C4-2B (cell line): ENCODE results near the gene CCL15.

ENCODE experiments used
- H3K27ac ChIP-seq: fragments of 450-650 bp; 2 replicates; pipeline ENCODE4 v1.5.1; 2017
- ZFX ChIP-seq: fragments of 450-650 bp; IDR thresholded peaks from 2 replicates; pipeline ENCODE4 v1.6.1; 2017
- TF ChIP-seq, protein P1 (sequence below): fragments of 450-650 bp; conservative IDR thresholded peaks from 2 replicates; pipeline ENCODE4 v1.5.1; 2017; ENCODE audit warnings: mild to moderate bottlenecking

CCL15 gene

DNA sequence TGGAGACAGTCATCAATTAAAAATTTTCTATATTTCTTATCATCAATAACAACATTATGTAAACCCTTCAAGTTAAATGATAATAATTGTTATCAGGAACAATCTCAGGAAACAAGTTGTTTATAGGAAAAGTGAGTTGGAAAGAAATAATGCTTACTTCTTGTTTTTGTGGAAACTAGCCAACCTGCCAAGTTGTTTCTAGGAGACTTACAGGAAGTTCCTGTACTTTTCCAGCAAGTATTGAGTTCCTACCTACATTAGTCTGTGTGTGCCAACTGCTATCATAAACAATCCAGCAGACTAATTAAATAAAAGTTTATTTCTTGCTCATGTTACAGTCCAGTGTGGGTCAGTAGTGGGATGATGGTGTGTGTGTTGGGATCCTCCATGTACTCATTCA, 13.2 kb downstream of the CCL15 start:
- TF ChIP-seq ZFX = no peak
- TF ChIP-seq, protein P1, sequence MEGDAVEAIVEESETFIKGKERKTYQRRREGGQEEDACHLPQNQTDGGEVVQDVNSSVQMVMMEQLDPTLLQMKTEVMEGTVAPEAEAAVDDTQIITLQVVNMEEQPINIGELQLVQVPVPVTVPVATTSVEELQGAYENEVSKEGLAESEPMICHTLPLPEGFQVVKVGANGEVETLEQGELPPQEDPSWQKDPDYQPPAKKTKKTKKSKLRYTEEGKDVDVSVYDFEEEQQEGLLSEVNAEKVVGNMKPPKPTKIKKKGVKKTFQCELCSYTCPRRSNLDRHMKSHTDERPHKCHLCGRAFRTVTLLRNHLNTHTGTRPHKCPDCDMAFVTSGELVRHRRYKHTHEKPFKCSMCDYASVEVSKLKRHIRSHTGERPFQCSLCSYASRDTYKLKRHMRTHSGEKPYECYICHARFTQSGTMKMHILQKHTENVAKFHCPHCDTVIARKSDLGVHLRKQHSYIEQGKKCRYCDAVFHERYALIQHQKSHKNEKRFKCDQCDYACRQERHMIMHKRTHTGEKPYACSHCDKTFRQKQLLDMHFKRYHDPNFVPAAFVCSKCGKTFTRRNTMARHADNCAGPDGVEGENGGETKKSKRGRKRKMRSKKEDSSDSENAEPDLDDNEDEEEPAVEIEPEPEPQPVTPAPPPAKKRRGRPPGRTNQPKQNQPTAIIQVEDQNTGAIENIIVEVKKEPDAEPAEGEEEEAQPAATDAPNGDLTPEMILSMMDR = no peak

DNA sequence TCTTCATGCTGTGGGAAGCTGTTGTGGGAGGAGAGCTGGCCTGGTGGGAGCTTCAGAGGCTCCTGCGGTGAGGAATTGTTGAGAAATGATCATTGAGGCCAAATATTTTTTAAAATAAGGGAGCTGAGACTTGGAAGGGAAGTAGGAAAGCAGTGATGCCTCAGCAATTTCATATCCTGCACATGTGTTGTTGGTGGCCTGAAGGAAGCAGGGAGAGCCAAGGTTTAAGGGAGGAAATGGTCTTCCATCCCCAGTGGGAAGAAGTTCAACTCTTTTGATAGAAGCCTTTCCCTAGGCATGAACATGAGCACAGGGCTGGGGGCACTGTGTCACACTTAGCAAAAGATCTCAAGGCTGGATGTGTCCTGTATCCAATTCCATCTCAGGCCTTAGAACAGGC, 14.7 kb downstream of the CCL15 start, which contains the start of gene CCL14:
Gene CCL14 (minus strand): TSS at position 87 of the 400 bp plus-strand sequence. CDS start 80 bp downstream, at position 7.
- H3K27ac ChIP-seq = no peak within 1 kb of the TSS
- no peak for TF ChIP-seq ZFX
- TF ChIP-seq, protein P1 = no peak

More for the DNA sequence above, 13.2 kb downstream of the CCL15 start:
- H3K27ac ChIP-seq = no peak overlapping the region

DNA sequence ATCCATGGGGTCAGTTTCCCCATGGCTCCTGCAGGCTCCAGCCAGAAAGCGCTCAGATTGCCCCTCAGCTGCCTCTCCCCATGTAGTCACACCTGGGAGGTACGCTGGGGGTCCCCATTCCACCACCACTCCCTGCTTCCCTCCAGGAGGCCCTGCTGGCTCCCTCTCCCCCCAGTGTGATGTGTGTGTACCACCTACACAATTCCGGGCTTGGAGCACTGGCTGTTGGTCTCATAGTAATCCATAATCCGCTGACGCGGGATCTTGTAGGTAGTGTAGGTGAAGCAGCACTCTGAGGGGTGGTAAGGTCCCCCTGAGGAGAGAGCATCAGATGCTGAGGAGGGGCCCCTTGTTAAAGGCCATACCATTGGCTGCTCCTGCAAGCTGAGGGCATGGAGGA, 17.2 kb downstream of the CCL15 start:
- H3K27ac ChIP-seq = no peak overlapping the region
- TF ChIP-seq, protein P1 = no peak
- no peak for TF ChIP-seq ZFX

DNA sequence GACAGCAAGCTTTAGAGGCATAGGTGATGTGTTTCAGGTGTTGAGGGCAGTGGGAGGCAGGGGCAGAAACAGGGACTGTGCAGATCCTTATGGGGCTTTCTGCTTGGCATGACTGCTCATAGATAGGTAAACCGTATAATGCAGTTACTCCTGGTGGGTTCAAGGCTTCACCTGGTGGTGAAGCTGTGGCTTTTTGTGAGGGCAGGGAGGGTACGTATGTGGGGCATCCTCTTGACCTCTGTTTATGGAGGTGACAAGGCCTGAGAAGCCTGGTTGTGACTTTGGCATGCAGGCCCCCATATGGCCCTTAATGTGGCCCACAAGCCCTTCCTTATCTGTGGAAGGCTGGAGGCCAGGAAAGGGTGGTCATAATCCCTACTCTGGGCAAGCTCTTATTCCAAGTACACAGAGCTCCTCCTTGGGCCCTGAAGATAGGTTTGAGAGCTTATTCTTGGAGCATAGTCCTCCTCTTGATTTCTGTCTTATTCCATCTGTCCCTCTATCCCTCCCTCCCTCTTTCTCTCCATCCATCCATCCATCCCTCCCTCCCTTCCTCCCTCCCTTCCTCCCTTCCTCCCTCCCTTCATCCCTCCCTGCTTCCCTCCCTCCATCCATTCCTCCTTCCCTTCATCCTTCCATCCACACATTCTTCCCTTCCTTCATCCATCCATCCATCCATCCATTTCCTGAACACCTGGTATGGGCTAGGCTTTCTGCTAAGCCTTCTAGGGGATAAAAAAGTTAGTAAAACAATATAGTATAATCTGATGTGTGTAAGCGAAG, 18.8 kb downstream of the CCL15 start:
- TF ChIP-seq ZFX = no peak
- TF ChIP-seq, protein P1 = no peak; the same call in 1 of the 2 replicates
- H3K27ac ChIP-seq = no peak overlapping the region

DNA sequence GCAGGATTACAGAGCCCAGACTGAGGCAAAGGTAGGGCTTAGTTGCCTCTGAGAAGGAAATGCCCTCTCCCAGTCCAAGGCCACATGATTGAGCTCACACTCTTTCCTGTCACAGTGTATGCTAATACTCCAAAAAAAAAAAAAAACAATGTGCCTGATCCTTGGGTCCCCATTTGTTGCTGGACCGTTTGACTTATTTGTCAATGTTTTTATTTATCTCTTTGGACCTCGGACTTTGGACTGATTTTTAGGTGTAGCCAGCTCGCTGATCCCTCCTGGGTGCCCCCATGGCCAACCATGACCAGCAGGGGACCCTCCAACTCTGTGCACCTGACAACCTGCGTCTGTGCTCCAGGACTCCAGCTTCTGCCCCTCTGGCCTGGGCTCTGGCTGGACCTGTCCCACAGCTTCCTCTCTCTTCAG, 19.4 kb downstream of the CCL15 start:
- no peak for TF ChIP-seq ZFX
- TF ChIP-seq, protein P1 = peak; percentile 23
- no peak overlapping the region for H3K27ac ChIP-seq

DNA sequence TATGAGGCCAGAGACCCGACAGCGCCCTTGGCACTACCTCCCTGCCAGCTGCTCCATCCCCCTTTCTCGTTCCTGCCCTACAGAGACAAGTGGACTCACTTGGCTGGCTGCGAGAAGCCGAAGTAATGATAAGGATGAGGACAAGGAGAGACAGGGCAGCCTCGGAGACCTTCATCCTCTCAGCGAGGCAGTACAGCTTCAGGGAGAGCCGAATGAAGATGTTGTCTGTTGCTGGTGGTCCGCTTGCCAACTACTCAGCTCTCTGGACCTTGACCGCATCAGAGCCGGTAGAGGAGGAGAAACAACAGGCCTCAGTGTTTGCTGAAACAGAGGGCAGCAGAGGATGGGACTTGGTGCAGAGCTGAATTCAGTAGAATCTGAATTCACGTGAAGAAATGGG, 20.1 kb downstream of the CCL15 start, which contains the start of gene CCL16:
Gene CCL16 (minus strand): TSS at position 252 of the 400 bp plus-strand sequence. CDS start 77 bp downstream, at position 175.
- no peak within 1 kb of the TSS for H3K27ac ChIP-seq
- no peak for TF ChIP-seq ZFX
- TF ChIP-seq, protein P1 = no peak

DNA sequence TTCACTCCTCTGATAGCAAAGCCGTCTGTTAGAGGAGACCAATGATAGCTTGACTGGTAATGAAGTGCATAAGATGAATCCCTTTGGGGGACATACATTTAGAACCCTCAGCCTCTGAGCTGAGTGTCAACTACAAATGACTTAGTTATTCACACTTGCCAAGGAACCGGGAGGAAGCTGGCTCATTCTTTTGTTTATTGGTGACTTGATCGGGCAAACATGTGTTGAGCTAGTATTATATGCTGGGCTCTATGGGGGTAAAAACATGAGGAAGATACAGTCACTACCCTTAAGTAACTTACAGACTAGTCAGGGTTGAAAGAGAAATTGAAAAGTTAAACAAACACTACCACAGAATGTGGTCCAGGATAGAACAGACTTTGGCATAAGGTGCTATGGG, 23.0 kb downstream of the CCL15 start:
- no peak for TF ChIP-seq ZFX
- TF ChIP-seq, protein P1 = no peak
- no peak overlapping the region for H3K27ac ChIP-seq
